GM18519 (cell line): ENCODE results near the gene SPATA16.

ENCODE experiments used
- ATAC-seq: cut with Tn5 transposase; IDR thresholded peaks from one replicate; pipeline ENCODE4 v1.9.1; 2021; ENCODE audit warnings: mild to moderate bottlenecking, moderate library complexity; ENCODE audit not compliant: unreplicated experiment, low FRiP score

The SPATA16 gene

GRCh38 chr3:172848910-172849309 is 292.1 kb downstream of the SPATA16 start:
- ATAC-seq, result no peak

- no peak for ATAC-seq
Observed at GRCh38 chr3:172847292-172847691, 293.7 kb downstream of the SPATA16 start.

- ATAC-seq, result no peak
Observed at GRCh38 chr3:172846706-172847105, 294.3 kb downstream of the SPATA16 start.

- ATAC-seq, result peak; percentile 75
Observed at GRCh38 chr3:172846103-172846561, 294.9 kb downstream of the SPATA16 start.

GRCh38 chr3:172844428-172844827 is 296.6 kb downstream of the SPATA16 start:
- no peak for ATAC-seq

- ATAC-seq, result no peak
Observed at GRCh38 chr3:172840913-172841312, 300.1 kb downstream of the SPATA16 start.

- ATAC-seq, result no peak
Observed at GRCh38 chr3:172840463-172840862, 300.6 kb downstream of the SPATA16 start.

- no peak for ATAC-seq
Observed at GRCh38 chr3:172839679-172840078, 301.4 kb downstream of the SPATA16 start.
